ENCODE results near the gene CEP85L. TPM values are rescaled to one million over a fixed set of nuclear protein-coding genes. Genes with fewer than 3 reads are reported as not detected.

The CEP85L gene
- total RNA-seq, 4 donors from 2014 or later: 12.6 to 16.2 (median 13.4) TPM

- no peaks in the 10 kb centered on the region for H3K27me3 ChIP-seq
- no peak overlapping the region for H3K27ac ChIP-seq (replicated peaks in 1 of 4)
- 82% methylated on average over 10 of the region's 10 CpGs for WGBS
- no peak for DNase-seq (ENCODE audit: extremely low spot score)
- TF ChIP-seq POLR2AphosphoS5 (IDR thresholded peaks at IDR 0.05) (no peak), CTCF (IDR thresholded peaks at IDR 0.05) (no peak), EP300 (IDR thresholded peaks at IDR 0.05) (no peak), POLR2A (IDR thresholded peaks at IDR 0.05; ENCODE audit: low read depth) (no peak)
- H3K4me1 ChIP-seq: peaks cover 7 to 13% (median 11%) of the 10 kb centered on the region in 4 donors
- H3K4me3 ChIP-seq: peak overlapping the region in 2 of 4 donors; percentile 1 to 34
- H3K9me3 ChIP-seq: no peaks in the 10 kb centered on the region
- intact Hi-C loops (cut with DNase I): no loop called here
- H3K36me3 ChIP-seq: no peaks in the 10 kb centered on the region
Measured at GRCh38 chr6:118663993-118664985, 12.9 kb upstream of the CEP85L start.

- H3K4me3 ChIP-seq: no peak overlapping the region
- no peak overlapping the region for H3K27ac ChIP-seq (replicated peaks in 1 of 4)
- intact Hi-C loops (cut with DNase I): no loop called here
- TF ChIP-seq POLR2AphosphoS5 (IDR thresholded peaks at IDR 0.05) (no peak), EP300 (IDR thresholded peaks at IDR 0.05) (no peak), POLR2A (IDR thresholded peaks at IDR 0.05; ENCODE audit: low read depth) (no peak), CTCF (IDR thresholded peaks at IDR 0.05) (no peak)
- peaks cover 0 to 7% (median 5%) of the 10 kb centered on the region in 4 donors for H3K4me1 ChIP-seq
- H3K27me3 ChIP-seq: no peaks in the 10 kb centered on the region
- WGBS: 96% methylated on average over 3 of the region's 3 CpGs
- H3K9me3 ChIP-seq: no peaks in the 10 kb centered on the region
- H3K36me3 ChIP-seq: no peaks in the 10 kb centered on the region
- DNase-seq (ENCODE audit: extremely low spot score): no peak
Measured at GRCh38 chr6:118661831-118662230, 10.4 kb upstream of the CEP85L start.

DNA sequence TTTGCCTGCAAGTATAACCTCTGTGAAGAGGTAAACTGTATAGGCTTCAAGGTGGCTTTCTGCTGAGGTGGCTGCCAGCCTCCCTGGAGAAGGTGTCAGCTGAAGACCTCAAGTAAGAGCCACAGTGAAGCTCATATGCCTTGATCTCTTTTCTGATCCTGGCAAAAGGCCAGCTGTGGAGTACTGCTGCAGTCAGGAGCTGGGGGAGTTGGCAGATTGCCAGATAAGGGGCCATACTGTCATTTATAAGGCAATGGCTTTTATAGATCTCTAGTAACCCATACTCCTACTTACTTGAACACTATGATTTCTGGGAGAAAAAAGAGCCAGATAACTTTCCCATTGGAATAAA is 8.8 kb upstream of the CEP85L start:
- no peaks in the 10 kb centered on the region for H3K9me3 ChIP-seq
- DNase-seq (ENCODE audit: extremely low spot score): no peak
- no peak for TF ChIP-seq EP300 (IDR thresholded peaks at IDR 0.05)
- TF ChIP-seq POLR2AphosphoS5 (IDR thresholded peaks at IDR 0.05): no peak
- no peak for TF ChIP-seq CTCF (IDR thresholded peaks at IDR 0.05)
- TF ChIP-seq POLR2A (IDR thresholded peaks at IDR 0.05; ENCODE audit: low read depth): no peak
- H3K4me3 ChIP-seq: no peak overlapping the region
- H3K36me3 ChIP-seq: no peaks in the 10 kb centered on the region
- intact Hi-C loops (cut with DNase I): no loop called here
- peaks cover 0 to 7% (median 5%) of the 10 kb centered on the region in 4 donors for H3K4me1 ChIP-seq
- no peak overlapping the region for H3K27ac ChIP-seq (replicated peaks in 1 of 4)
- no peaks in the 10 kb centered on the region for H3K27me3 ChIP-seq

DNA sequence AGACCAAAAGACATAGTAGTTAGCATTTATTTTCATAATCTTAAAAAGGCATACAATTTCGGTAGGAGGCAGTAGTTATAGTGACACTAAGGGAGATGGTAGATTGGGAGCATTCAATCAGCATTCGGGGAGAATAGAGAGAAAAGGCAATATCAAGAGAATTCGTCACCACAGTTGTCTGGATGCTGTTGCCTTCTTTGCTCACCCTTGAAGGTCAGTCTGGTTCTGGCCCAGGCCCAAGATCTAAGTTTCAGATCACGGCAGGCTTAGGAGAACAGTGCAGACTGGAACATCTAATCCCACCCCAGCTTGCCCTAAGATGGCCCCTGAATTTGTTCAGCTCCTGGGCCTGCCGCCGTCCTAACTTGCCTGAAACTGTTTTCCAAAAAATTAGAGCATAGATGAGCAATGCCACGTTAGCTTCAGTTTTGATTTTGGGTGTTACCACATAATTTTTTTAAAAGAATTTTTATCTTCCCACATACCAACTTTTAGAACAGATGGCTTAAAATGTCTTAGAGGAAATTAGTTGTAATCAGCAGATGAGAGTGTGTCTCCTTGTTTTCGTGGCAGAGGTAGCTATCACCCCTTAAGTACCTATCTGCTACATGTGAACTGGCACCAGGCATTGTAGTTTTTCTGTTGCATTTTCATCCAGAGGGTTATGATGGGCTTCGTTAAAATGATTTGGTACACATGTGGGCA is 8.3 kb upstream of the CEP85L start:
- no peaks in the 10 kb centered on the region for H3K27me3 ChIP-seq
- TF ChIP-seq POLR2AphosphoS5 (IDR thresholded peaks at IDR 0.05) (no peak), EP300 (IDR thresholded peaks at IDR 0.05) (no peak), POLR2A (IDR thresholded peaks at IDR 0.05; ENCODE audit: low read depth) (no peak), CTCF (IDR thresholded peaks at IDR 0.05) (no peak)
- H3K36me3 ChIP-seq: no peaks in the 10 kb centered on the region
- no peaks in the 10 kb centered on the region for H3K9me3 ChIP-seq
- no peak overlapping the region for H3K27ac ChIP-seq (replicated peaks in 1 of 4)
- WGBS: 78% methylated on average over 9 of the region's 9 CpGs
- no peak for DNase-seq (ENCODE audit: extremely low spot score)
- intact Hi-C loops (cut with DNase I): loop anchor here (5.0 to 10.0 kb wide), 2 partner anchors 118 to 235 kb away; partner anchors contain the start of gene ASF1A
- peaks cover 0 to 7% (median 5%) of the 10 kb centered on the region in 4 donors for H3K4me1 ChIP-seq
- H3K4me3 ChIP-seq: no peak overlapping the region
